PC-9 (cell line): ENCODE measurements around the gene NPM1. TPM values are rescaled to one million over a fixed set of nuclear protein-coding genes. Genes with fewer than 3 reads are reported as not detected.

Source experiments
- BruUV-seq: library from RNA; stranded (reverse); fragments of 400-500 nt; replicated peaks from 2 replicates; lab custom pipeline; 2021; lab: Mats Ljungman, UMichigan
- CTCF ChIA-PET: fragments of 300-600 bp; sonication (Branson Sonifier 250); formaldehyde crosslinking; loops from one replicate; lab custom pipeline; 2022; ENCODE audit warnings: antibody characterized with exemption; lab: Charles Lee
- POLR2A ChIA-PET: fragments of 300-600 bp; sonication (Branson Sonifier 250); formaldehyde crosslinking; loops from one replicate; lab custom pipeline; 2022; ENCODE audit warnings: antibody characterized with exemption; ENCODE audit not compliant: unreplicated experiment; lab: Charles Lee
- DNase-seq, 2 experiments: peaks; one replicate each; pipeline versions ENCODE4 v3.0.0 to v3.0.0-alpha.2; 2015 to 2022; ENCODE audit warnings: mixed read lengths in 1 of 2
- H2AFZ ChIP-seq: fragments of 200-600 bp; sonication (generic); 2 replicates; pipeline ENCODE4 v1.8.1; 2017; ENCODE audit warnings: antibody characterized with exemption
- H3F3A ChIP-seq: fragments of 200-600 bp; sonication (generic); 2 replicates; pipeline ENCODE4 v1.8.1; 2017; ENCODE audit warnings: antibody characterized with exemption, mild to moderate bottlenecking, low read depth; ENCODE audit not compliant: insufficient read depth
- H3K27ac ChIP-seq: fragments of 200-600 bp; sonication (generic); 2 replicates; pipeline ENCODE4 v1.6.1; 2016; ENCODE audit warnings: mixed run types
- H3K27me3 ChIP-seq: fragments of 200-600 bp; sonication (generic); 2 replicates; pipeline ENCODE4 v1.6.1; 2016; ENCODE audit warnings: low read depth, mixed run types; ENCODE audit not compliant: insufficient read depth
- H3K36me3 ChIP-seq: fragments of 200-600 bp; sonication (generic); 2 replicates; pipeline ENCODE4 v1.6.1; 2016; ENCODE audit warnings: low read depth, mixed run types
- H3K4me1 ChIP-seq: fragments of 200-600 bp; sonication (generic); replicated peaks from 2 replicates; pipeline ENCODE4 v1.6.1; 2016; ENCODE audit warnings: mixed run types; ENCODE audit not compliant: insufficient read depth
- H3K4me2 ChIP-seq: fragments of 200-600 bp; sonication (generic); 2 replicates; pipeline ENCODE4 v1.6.1; 2017; ENCODE audit warnings: mixed run types
- H3K4me3 ChIP-seq: fragments of 200-600 bp; sonication (generic); 2 replicates; pipeline ENCODE4 v1.6.1; 2016; ENCODE audit warnings: mixed run types
- H3K79me2 ChIP-seq: fragments of 200-600 bp; sonication (generic); 2 replicates; pipeline ENCODE4 v1.6.1; 2017; ENCODE audit warnings: low read depth, mixed run types
- H3K9me2 ChIP-seq: fragments of 200-600 bp; sonication (generic); 2 replicates; pipeline ENCODE4 v1.8.1; 2017; ENCODE audit warnings: mild to moderate bottlenecking; ENCODE audit not compliant: insufficient read depth
- H3K9me3 ChIP-seq: fragments of 200-600 bp; sonication (generic); 2 replicates; pipeline ENCODE4 v1.8.1; 2016; ENCODE audit warnings: low read depth; ENCODE audit not compliant: insufficient read depth
- H4K20me1 ChIP-seq: fragments of 200-600 bp; sonication (generic); 2 replicates; pipeline ENCODE4 v1.8.1; 2017; ENCODE audit not compliant: insufficient read depth
- CTCF ChIP-seq: fragments of 200-600 bp; sonication (generic); conservative IDR thresholded peaks from 2 replicates; pipeline ENCODE4 v1.6.1; 2017; ENCODE audit warnings: mixed run types, antibody characterized with exemption, mild to moderate bottlenecking, moderate library complexity
- EZH2 ChIP-seq: fragments of 200-600 bp; sonication (generic); IDR thresholded peaks from 2 replicates; pipeline ENCODE4 v1.8.0; 2017; ENCODE audit warnings: antibody characterized with exemption, low read depth
- intact Hi-C: fragments of 100-400 bp; cut with micrococcal nuclease; formaldehyde crosslinking; loops from one replicate; pipeline ENCODE4 v1.10.0; 2022; ENCODE audit not compliant: unreplicated experiment
- total RNA-seq: library from RNA; stranded (reverse); gene quantifications from 2 replicates; pipeline ENCODE4 v1.2.3, GENCODE V29; 2021

NPM1 gene
- total RNA-seq, 1 experiment from 2014 or later = 2,285 TPM

GRCh38 chr5:171441246-171441791 is 53.7 kb downstream of the NPM1 start:
- no peak for DNase-seq
- H3F3A ChIP-seq = no peaks in the 10 kb centered on the region
- H3K27ac ChIP-seq = no peak overlapping the region
- H3K4me3 ChIP-seq = no peak overlapping the region
- POLR2A ChIA-PET = no interaction called here
- H3K79me2 ChIP-seq = no peaks in the 10 kb centered on the region
- H3K4me2 ChIP-seq = no peak overlapping the region
- no peaks in the 10 kb centered on the region for H4K20me1 ChIP-seq
- intact Hi-C loops = no loop called here
- H2AFZ ChIP-seq = no peak overlapping the region
- H3K36me3 ChIP-seq = no peaks in the 10 kb centered on the region
- no peaks in the 10 kb centered on the region for H3K27me3 ChIP-seq
- CTCF ChIA-PET = no interaction called here
- no peaks in the 10 kb centered on the region for H3K4me1 ChIP-seq
- no peaks in the 10 kb centered on the region for H3K9me3 ChIP-seq
- BruUV-seq = no TSS peak
- TF ChIP-seq CTCF = no peak
- TF ChIP-seq EZH2 = no peak
- no peaks in the 10 kb centered on the region for H3K9me2 ChIP-seq

- no peak for DNase-seq
- H3K27ac ChIP-seq = no peak overlapping the region
- H3K4me2 ChIP-seq = no peak overlapping the region
- no peaks in the 10 kb centered on the region for H3K27me3 ChIP-seq
- BruUV-seq = no TSS peak
- H3K4me3 ChIP-seq = no peak overlapping the region
- ChIA-PET POLR2A (no interaction called here), CTCF (no interaction called here)
- H3F3A ChIP-seq = no peaks in the 10 kb centered on the region
- no peaks in the 10 kb centered on the region for H3K36me3 ChIP-seq
- no peaks in the 10 kb centered on the region for H4K20me1 ChIP-seq
- TF ChIP-seq EZH2 (no peak), CTCF (no peak)
- no peaks in the 10 kb centered on the region for H3K4me1 ChIP-seq
- no peaks in the 10 kb centered on the region for H3K9me2 ChIP-seq
- no peak overlapping the region for H2AFZ ChIP-seq
- no peaks in the 10 kb centered on the region for H3K9me3 ChIP-seq
- intact Hi-C loops = no loop called here
- no peaks in the 10 kb centered on the region for H3K79me2 ChIP-seq
Observed at GRCh38 chr5:171442287-171443042, 54.8 kb downstream of the NPM1 start.

- CTCF ChIA-PET = interaction anchor here (0.6 kb wide), 1 partner anchor 27 kb away, joined by 3 read pairs; no protein-coding TSS in a partner anchor
- Histone ChIP-seq H3F3A (no peaks in the 10 kb centered on the region), H3K36me3 (no peaks in the 10 kb centered on the region), H3K27ac (no peak overlapping the region), H3K27me3 (no peaks in the 10 kb centered on the region), H3K4me2 (no peak overlapping the region), H3K9me2 (no peaks in the 10 kb centered on the region), H4K20me1 (no peaks in the 10 kb centered on the region), H3K4me3 (no peak overlapping the region), H2AFZ (no peak overlapping the region), H3K79me2 (no peaks in the 10 kb centered on the region), H3K4me1 (no peaks in the 10 kb centered on the region), H3K9me3 (no peaks in the 10 kb centered on the region)
- no TSS peak for BruUV-seq
- DNase-seq = no peak
- intact Hi-C loops = no loop called here
- TF ChIP-seq CTCF (no peak), EZH2 (no peak)
- POLR2A ChIA-PET = interaction anchor here (0.7 kb wide), 2 partner anchors 22 to 151 kb away, joined by 3 read pairs; no protein-coding TSS in a partner anchor
Observed at GRCh38 chr5:171444582-171444981, 56.9 kb downstream of the NPM1 start.
